ES-I3 (cell line): Measurements from ENCODE around the gene RACGAP1.

Source experiments
- H3K36me3 ChIP-seq: 2 replicates; pipeline ENCODE4 v1.6.1; 2013; ENCODE audit warnings: mild to moderate bottlenecking, low read length, control low read depth, moderate library complexity; ENCODE audit not compliant: insufficient read depth
- H3K4me1 ChIP-seq: 2 replicates; pipeline ENCODE4 v1.6.1; 2013; ENCODE audit warnings: mild to moderate bottlenecking, control low read depth, low read length; ENCODE audit not compliant: insufficient read depth
- H3K9ac ChIP-seq: 2 replicates; pipeline ENCODE4 v1.6.1; 2013; ENCODE audit warnings: low read depth, mild to moderate bottlenecking, low read length, moderate library complexity
- H3K9me3 ChIP-seq: 2 replicates; pipeline ENCODE4 v1.6.1; 2013; ENCODE audit warnings: mild to moderate bottlenecking, low read length, moderate library complexity; ENCODE audit not compliant: control insufficient read depth, insufficient read depth

Gene RACGAP1, protein sequence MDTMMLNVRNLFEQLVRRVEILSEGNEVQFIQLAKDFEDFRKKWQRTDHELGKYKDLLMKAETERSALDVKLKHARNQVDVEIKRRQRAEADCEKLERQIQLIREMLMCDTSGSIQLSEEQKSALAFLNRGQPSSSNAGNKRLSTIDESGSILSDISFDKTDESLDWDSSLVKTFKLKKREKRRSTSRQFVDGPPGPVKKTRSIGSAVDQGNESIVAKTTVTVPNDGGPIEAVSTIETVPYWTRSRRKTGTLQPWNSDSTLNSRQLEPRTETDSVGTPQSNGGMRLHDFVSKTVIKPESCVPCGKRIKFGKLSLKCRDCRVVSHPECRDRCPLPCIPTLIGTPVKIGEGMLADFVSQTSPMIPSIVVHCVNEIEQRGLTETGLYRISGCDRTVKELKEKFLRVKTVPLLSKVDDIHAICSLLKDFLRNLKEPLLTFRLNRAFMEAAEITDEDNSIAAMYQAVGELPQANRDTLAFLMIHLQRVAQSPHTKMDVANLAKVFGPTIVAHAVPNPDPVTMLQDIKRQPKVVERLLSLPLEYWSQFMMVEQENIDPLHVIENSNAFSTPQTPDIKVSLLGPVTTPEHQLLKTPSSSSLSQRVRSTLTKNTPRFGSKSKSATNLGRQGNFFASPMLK

DNA sequence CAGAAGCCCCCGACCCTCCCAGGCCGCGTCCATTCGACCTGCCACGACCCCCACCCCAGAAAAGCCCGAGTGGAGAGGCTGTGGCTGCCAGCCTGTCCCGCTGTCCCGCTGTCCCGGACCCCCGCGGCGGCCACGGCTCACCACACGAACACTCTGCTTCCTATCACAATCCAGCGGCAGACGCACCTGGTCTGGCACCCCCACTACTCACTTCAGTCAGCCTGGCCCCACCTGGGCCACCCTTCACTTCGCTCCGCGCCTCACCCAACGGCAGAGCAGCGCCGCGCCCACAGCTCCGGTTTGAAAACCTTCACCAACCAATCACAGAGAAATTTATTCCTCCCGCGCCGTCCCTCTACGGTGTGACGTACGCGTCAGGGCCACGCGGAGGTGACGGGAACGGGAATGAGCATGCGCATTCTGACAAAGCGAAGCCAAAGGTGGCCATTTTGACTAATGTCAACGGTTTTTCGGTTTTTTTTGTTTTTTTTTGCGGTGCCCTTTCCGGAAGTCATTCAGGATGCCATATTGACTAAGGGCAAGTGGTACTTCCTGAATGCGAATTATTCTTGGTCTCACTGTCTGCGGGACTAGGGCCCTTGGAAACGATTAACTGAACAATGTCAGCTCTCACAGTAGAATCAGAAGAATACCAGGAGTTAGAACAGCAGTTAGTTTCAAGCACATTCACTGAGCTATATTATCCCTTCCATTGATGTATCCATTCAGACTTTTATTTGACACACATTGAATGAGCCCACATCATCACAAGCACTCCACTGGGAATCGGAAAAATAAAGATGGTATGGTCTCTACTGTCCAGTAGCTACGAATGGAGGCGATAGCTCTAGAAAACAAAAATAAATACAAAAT is at the start of gene RACGAP1:
RACGAP1 (minus strand) TSS at position 308 of the 873 bp plus-strand sequence. CDS start 8,779 bp downstream, outside the sequence.
- no peaks in the 10 kb centered on the region for H3K36me3 ChIP-seq
- H3K9ac ChIP-seq, result peak within 1 kb of the TSS; percentile 74
- no peaks in the 10 kb centered on the region for H3K4me1 ChIP-seq
- H3K9me3 ChIP-seq, result no peaks in the 10 kb centered on the region

DNA sequence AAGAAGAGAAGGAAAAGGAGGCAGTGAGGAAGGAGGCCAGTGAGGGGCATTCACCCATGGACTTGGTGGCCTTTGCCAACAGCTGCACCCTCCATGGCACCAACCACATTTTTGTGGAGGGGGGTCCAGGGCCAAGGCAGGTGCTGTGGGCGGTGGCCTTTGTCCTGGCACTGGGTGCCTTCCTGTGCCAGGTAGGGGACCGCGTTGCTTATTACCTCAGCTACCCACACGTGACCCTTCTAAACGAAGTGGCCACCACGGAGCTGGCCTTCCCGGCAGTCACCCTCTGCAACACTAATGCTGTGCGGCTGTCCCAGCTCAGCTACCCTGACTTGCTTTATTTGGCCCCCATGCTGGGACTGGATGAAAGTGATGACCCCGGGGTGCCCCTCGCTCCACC is 48.4 kb upstream of the RACGAP1 start:
- Histone ChIP-seq H3K36me3 (no peaks in the 10 kb centered on the region), H3K9ac (no peak overlapping the region), H3K9me3 (no peaks in the 10 kb centered on the region), H3K4me1 (peaks cover 17% of the 10 kb centered on the region)

DNA sequence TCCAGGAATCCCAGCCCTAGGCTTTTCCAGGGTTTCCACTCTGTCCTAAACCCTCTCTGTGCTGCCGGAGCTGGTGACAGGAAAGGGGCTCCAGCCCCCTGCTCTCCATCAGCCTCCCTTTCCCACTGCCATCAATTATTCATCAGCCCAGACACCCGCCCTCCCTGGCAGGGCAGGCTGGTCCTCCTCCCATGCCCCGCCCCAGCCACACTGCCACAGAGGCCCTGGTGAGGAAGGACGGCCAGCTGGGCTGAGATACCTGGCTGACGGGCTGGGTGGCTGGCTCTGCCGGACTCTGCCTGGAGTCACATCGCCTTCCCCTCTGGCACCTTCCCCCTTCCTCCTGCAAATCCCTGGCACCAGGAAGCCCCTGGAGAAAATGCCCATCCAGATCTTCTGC is 47.9 kb upstream of the RACGAP1 start:
- no peak overlapping the region for H3K9ac ChIP-seq
- peaks cover 17% of the 10 kb centered on the region for H3K4me1 ChIP-seq
- no peaks in the 10 kb centered on the region for H3K9me3 ChIP-seq
- H3K36me3 ChIP-seq, result no peaks in the 10 kb centered on the region

DNA sequence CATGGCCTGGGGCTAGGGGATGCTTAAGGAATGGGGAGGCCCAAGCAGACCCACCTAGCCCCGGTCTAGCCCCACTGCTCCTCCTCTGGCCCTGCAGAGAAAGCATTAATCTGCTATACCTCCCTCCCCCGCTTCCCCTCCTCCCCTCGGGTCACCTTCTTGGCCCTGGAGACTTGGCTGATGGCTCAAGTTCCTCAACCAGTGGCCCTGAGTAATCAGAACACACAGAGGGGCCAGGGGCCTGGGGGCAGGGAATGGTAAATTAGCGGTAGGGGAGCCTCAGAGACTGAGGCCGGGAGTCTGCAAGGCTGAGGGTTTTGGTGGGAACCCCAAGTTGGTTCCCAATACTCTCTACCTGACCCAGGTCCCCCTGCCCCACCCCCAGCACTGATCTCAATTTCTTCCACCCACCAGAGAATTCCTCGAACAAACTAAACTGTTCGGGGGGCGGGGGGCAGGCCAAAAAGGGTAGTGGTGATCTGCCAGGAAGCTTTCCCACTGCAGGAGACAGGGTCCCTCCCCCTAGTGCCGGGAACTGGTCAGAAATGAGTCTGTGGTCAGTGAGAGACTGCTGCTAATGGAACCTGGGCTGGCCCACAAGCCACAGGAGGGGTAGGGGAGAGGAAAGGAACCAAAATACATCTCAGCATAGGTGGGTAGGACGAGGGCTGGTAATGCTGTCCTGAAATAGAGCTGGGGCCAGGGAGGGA is 47.1 kb upstream of the RACGAP1 start:
- H3K36me3 ChIP-seq, result no peaks in the 10 kb centered on the region
- no peak overlapping the region; the same call in 1 of the 2 replicates for H3K9ac ChIP-seq
- peaks cover 17% of the 10 kb centered on the region for H3K4me1 ChIP-seq

DNA sequence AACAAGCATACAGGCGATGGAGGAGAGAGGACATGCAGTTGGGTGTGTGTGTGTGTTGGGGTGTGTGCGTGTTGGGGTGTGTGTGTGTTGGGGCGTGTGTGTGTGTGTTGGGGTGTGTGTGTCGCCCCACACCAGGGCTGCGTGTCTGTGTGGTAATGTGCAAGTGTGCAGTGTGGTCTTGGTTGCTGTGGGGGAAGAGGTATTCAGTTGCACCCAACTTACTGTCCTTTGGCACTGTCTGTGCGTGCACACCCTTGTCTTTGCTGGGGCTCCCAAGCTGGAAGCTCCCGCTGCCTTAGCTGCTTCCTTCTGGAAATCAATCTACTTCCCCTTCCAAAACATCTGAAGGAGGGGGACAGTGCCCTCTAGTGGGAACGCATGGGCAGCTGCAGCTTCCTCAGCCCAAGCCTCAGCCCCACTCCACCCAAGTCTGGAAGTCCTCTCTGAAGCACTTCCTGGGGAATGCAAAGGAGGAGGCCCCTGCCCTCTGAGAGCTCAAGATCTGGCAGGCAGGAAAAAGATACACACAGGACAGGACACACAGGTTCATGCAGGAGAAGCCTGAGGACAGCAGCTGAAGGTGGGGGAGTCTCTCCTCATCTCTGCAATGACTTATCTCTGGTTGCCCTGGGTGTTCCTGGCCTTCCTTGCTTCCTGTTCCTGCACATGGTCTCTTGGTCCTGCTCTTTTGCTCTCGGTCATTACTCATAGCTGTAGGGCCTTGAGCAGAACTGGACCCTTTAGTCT is 45.2 kb upstream of the RACGAP1 start:
- H3K36me3 ChIP-seq, result no peaks in the 10 kb centered on the region
- H3K9me3 ChIP-seq, result no peaks in the 10 kb centered on the region
- H3K4me1 ChIP-seq, result peaks cover 21% of the 10 kb centered on the region
- no peak overlapping the region for H3K9ac ChIP-seq

More for the DNA sequence above, 47.1 kb upstream of the RACGAP1 start:
- no peaks in the 10 kb centered on the region for H3K9me3 ChIP-seq

DNA sequence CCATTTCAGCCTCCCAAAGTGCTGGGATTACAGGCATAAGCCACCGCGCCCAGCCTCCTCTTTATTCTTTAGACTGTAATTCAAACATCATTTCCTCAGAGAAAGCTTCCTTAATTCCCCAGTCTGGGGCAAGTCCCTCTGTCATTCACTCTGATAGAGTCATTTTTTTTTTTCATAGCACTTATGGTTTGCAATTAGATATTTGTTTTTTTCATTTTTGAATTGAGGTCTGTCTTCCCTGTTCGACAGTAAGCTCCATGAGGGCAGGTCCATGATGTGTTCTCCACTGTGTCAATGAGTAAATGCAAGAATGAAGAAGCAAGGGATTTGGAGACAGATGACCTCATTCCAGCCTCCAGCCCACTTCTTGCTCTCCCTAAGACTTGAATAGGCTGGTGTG is 44.2 kb upstream of the RACGAP1 start:
- peaks cover 19% of the 10 kb centered on the region; the same call in 1 of the 2 replicates for H3K4me1 ChIP-seq
- no peak overlapping the region for H3K9ac ChIP-seq
- no peaks in the 10 kb centered on the region for H3K9me3 ChIP-seq
- no peaks in the 10 kb centered on the region for H3K36me3 ChIP-seq

DNA sequence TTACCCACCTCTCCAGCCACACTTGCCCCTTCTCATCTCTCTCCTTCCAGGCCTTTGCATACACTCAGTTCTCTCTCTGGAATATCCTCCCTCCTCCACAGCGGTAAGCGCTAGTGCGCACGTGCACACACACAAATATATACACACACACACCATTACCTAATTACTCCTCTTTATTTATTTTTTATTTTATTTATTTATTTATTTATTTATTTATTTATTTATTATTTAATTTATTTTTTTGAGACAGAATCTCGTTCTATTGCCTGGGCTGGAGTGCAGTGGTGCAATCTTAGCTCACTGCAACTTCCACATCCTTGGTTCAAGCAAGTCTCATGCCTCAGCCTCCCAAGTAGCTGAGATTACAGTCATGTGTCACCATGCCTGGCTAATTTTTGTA is 43.8 kb upstream of the RACGAP1 start:
- Histone ChIP-seq H3K9ac (no peak overlapping the region), H3K9me3 (no peaks in the 10 kb centered on the region), H3K36me3 (no peaks in the 10 kb centered on the region), H3K4me1 (peaks cover 19% of the 10 kb centered on the region; the same call in 1 of the 2 replicates)

DNA sequence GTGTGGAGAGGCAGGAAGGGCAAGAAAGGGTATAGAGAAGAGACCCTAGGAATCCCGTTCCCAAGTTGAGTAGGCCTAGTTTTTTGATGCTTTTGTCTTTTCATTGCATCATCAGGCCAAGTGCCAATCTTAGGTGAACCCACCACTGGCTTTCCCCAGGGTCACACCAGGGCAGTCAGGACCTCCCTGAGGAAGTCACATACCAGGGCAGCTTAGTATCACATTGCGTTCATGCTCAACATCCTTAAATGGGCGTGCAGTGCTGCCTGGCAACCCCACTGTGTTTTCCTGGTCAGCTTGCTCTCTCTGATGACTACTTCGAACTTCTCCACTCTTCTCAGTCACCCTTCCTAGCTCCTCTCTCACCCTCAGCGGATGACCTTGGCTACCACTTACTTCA is 41.1 kb upstream of the RACGAP1 start:
- H3K36me3 ChIP-seq, result no peaks in the 10 kb centered on the region
- no peak overlapping the region for H3K9ac ChIP-seq
- no peaks in the 10 kb centered on the region; the same call in 1 of the 2 replicates for H3K9me3 ChIP-seq
- H3K4me1 ChIP-seq, result 0 out of 2 replicates have a peak, but pooled peaks cover 6% of the 10 kb centered on the region

DNA sequence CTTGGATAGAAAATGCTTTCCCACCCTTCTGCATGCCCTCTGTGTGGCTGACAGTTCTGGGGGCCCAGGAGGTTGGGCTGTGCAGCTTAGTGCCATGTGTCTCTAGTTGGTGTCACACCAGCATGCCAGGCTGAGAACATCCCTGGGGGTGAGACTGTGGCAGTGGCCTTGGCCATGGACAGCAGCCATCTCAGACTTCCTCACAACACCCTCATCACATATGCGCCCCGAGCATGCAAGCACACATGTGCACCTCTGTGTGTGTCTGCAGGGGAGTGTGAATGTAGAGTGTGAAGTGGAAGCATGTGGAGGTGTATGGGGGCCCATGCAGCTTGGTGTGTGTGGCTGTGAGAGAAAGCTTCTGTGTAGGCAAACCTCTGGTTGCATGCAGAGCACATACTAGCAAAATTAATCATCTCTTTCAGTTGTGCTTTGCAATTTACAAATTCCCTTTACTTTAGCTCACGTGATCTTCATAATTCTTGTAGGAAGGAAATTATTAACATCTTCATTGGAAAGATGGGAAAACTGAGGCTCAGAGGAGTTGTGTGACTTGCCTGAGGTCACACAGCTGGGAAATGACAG is 40.5 kb upstream of the RACGAP1 start:
- Histone ChIP-seq H3K9ac (no peak overlapping the region), H3K4me1 (0 out of 2 replicates have a peak, but pooled peaks cover 6% of the 10 kb centered on the region), H3K36me3 (no peaks in the 10 kb centered on the region), H3K9me3 (no peaks in the 10 kb centered on the region; the same call in 1 of the 2 replicates)

DNA sequence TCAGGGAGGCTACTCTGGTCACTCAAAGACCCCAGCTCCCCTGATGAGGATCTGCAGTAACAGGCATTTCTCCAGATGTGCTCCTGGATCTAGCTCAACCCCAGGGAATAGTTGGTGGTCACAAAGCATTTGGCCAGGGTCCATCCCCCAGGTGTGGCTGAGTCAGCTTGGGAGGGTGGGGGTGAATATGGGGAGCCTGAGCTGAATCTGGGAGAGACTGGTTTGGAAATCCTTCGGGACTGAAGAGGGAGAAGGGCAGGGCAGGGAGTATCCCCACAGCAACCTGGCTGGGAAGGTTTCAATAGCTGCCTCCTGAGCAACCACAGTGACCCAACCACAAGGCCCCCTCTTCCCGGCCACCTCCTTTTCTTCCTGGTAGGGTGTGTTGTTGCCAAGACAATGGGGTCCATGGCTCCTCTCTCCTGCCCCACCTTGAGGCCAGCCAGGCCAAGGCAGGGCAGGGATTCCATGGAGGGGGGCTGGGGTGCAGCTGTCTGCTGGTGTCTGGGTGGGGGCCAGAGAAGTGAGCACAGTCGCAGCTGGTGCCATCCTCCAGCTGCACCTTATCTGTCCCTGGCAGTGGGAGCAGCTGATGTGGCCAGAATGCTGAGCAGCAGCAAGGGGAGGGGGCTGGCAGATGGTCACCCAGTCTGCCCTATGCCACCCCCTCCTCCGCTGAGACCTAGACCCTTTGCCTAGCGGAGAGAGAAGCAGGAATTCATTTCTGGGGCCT is 37.6 kb upstream of the RACGAP1 start:
- H3K9me3 ChIP-seq, result no peaks in the 10 kb centered on the region; the same call in 1 of the 2 replicates
- no peak overlapping the region for H3K9ac ChIP-seq
- H3K4me1 ChIP-seq, result 0 out of 2 replicates have a peak, but pooled peaks cover 6% of the 10 kb centered on the region
- no peaks in the 10 kb centered on the region for H3K36me3 ChIP-seq

DNA sequence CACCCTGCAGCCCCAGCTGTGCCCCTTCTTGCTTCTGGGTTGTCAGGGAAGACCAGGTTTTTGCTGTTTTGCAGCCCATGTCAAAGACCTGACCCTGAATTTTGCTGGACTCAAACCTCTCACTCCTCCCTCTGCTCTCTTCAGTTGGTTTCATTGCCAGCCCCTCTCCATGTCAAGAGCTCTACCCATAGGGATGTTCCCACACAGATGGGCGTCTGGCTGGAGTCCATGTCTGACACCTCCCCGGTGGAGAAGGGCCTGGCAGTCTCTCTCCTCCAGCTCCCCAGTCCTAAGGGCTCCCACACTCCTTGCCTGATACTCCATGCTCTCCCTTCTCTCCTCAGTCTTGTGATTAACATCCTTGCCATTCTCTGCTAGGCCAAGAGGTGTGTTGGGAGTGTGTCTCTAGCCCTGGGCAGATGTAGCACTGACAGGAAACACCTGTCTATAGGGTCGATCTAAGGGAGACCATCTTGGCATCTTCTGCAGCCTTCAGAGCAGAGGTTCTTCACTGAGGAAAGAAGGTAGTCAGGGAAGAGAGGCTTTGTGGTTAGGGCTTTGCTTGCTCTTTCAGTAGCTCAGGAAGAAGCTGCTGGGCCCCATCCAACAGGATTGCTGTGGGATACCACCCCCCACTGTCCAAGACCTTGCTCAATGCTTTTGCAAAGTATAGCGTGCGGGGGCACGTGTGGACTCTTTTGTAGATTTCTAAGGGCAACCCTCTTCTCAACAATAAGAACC is 36.8 kb upstream of the RACGAP1 start:
- H3K9ac ChIP-seq, result no peak overlapping the region
- H3K4me1 ChIP-seq, result 0 out of 2 replicates have a peak, but pooled peaks cover 6% of the 10 kb centered on the region
- H3K36me3 ChIP-seq, result no peaks in the 10 kb centered on the region
- no peaks in the 10 kb centered on the region; the same call in 1 of the 2 replicates for H3K9me3 ChIP-seq

DNA sequence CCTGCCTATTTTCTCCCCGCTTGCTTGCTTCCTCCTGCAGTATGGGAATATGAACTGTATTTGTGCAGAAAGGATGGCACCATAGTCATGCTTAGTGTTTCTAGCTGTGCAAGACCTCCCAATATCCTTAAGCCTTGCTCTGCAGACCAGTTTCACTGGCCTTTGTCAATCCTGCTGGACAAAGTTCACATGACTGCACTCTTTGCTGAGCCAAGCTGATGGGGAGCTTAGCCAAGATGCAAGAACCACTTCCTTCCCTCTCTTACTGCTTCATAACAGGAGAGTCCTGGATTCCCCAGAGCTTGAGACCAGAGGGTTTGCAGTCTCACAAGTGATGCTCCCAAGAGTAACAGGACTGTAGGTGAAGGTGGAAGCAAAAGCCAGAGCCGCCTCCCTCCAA is 35.9 kb upstream of the RACGAP1 start:
- Histone ChIP-seq H3K9ac (no peak overlapping the region), H3K9me3 (no peaks in the 10 kb centered on the region; the same call in 1 of the 2 replicates), H3K4me1 (0 out of 2 replicates have a peak, but pooled peaks cover 2% of the 10 kb centered on the region), H3K36me3 (no peaks in the 10 kb centered on the region)
